Measurements from ENCODE around the gene APC2.
A peak's percentile ranks its signal among the peaks of the same experiment; 100 is the strongest.

Gene APC2

DNA sequence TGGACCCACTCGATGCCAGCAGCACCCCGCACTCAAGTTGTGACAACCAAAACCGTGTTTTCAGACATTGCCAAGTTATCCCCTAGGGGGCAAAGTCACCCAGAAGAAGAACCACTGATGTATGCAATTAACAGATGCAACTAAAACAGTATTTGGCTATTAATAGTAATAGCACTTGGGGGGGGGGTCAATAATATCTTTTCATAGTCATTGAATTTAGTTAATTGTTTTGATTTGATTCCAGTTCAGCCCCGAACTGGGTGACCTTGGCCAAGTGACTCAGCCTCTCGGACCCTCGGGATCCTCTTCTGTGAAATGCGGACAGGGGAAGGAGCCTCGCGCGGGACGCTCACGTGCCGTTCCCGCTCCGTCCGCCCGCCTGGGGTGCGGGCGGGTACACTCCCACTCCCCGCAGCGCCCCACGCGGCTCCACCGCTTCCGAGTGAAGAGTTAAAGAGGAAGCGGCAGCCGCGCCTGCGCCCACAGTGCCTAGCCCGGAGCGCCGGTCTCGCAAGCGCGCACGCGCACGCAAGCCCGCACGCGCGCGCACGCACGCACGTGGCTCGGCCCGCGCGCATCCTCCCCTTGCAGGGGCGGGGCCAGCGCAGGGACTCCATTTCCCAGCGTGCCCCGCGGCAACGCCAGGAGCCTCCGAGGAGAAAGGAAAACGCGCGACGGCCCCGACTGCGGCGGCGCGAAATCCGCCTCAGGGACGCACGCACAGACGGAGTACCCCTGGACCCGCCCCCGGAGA, 43.0 kb upstream of the APC2 start:
- DNase-seq (ENCODE audit: low read depth) = peak; percentile 99
- TF ChIP-seq, protein P1, sequence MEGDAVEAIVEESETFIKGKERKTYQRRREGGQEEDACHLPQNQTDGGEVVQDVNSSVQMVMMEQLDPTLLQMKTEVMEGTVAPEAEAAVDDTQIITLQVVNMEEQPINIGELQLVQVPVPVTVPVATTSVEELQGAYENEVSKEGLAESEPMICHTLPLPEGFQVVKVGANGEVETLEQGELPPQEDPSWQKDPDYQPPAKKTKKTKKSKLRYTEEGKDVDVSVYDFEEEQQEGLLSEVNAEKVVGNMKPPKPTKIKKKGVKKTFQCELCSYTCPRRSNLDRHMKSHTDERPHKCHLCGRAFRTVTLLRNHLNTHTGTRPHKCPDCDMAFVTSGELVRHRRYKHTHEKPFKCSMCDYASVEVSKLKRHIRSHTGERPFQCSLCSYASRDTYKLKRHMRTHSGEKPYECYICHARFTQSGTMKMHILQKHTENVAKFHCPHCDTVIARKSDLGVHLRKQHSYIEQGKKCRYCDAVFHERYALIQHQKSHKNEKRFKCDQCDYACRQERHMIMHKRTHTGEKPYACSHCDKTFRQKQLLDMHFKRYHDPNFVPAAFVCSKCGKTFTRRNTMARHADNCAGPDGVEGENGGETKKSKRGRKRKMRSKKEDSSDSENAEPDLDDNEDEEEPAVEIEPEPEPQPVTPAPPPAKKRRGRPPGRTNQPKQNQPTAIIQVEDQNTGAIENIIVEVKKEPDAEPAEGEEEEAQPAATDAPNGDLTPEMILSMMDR (IDR thresholded peaks at IDR 0.05; ENCODE audit: low read length, missing control alignments) = peak; percentile 45
- H3K4me3 ChIP-seq (replicated peaks; ENCODE audit: low read depth, low read length) = peak overlapping the region; percentile 60

DNA sequence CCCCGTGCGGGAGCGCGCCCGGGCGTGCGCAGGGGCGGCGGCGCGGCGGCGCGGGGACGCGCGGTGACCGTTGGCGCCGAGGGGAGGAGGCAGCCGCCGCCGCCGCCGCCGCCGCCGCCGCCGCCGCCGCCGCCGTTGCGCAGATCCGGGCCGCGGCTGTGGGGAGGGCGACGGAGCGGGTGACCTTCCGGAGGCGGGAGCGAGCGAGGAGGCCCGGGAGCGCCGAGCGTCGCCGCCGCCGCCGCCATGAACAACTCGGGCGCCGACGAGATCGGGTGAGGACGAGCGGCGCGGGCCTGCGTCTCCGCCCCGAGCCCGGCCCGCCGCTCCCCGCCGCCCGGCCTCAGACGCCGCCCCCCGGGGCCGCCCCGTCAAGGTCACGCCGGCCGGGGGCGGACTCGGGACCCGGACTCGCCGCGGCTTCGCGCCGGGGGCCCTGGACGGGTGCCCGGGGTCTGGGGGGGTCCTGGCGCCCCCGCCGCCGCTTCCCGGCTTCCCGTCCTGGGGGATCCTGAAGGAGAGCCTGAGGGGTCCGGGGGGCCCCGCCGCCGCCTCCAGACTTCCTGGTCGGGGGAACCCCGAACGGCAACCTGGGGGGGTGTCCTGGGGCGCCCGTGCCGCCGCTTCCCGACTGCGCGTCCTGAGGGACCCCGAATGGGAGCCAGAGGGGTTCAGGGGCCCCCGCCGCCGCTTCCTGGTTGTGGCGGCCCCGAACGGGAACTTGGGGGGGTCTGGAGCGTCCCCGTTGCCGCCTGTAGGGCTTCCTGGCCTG, 42.2 kb upstream of the APC2 start, which contains the start of gene DAZAP1:
Gene DAZAP1, plus strand, starts transcription at position 59 of the 772 bp plus-strand sequence. Its CDS starts 188 bp downstream, at position 247.
- TF ChIP-seq, protein P1 (IDR thresholded peaks at IDR 0.05; ENCODE audit: low read length, missing control alignments) = no peak
- DNase-seq (ENCODE audit: low read depth) = no peak
- peak within 1 kb of the TSS; percentile 85 for H3K4me3 ChIP-seq (replicated peaks; ENCODE audit: low read depth, low read length)

- peak overlapping the region; percentile 85 for H3K4me3 ChIP-seq (replicated peaks; ENCODE audit: low read depth, low read length)
- TF ChIP-seq, protein P1 (IDR thresholded peaks at IDR 0.05; ENCODE audit: low read length, missing control alignments) = no peak
- peak; percentile 61 for DNase-seq (ENCODE audit: low read depth)
Measured at GRCh38 chr19:1408300-1409203, 41.4 kb upstream of the APC2 start.

GRCh38 chr19:1409204-1410005, 40.5 kb upstream of the APC2 start:
- DNase-seq (ENCODE audit: low read depth) = no peak
- TF ChIP-seq, protein P1 (IDR thresholded peaks at IDR 0.05; ENCODE audit: low read length, missing control alignments) = no peak
- H3K4me3 ChIP-seq (replicated peaks; ENCODE audit: low read depth, low read length) = peak overlapping the region; percentile 85

- peak; percentile 23 for DNase-seq (ENCODE audit: low read depth)
- TF ChIP-seq, protein P1 (IDR thresholded peaks at IDR 0.05; ENCODE audit: low read length, missing control alignments) = no peak
- peak overlapping the region; percentile 85 for H3K4me3 ChIP-seq (replicated peaks; ENCODE audit: low read depth, low read length)
Measured at GRCh38 chr19:1410136-1410786, 39.7 kb upstream of the APC2 start.
